Muscle layer of colon (tissue), 2 donors: ENCODE data around the gene USH2A.

ENCODE experiments used
- H3K27ac ChIP-seq: one replicate; pipeline ENCODE4 v1.7.0; 2013; ENCODE audit warnings: low read depth, mild to moderate bottlenecking, low read length, moderate library complexity
- H3K27me3 ChIP-seq, 2 donors: one replicate each; pipeline ENCODE4 v1.7.0; 2013; ENCODE audit warnings: low read length in 2 of 2, mild to moderate bottlenecking in 2 of 2; ENCODE audit not compliant: insufficient read depth in 2 of 2, control insufficient read depth in 1 of 2
- H3K36me3 ChIP-seq: one replicate; pipeline ENCODE4 v1.7.0; 2013; ENCODE audit warnings: mild to moderate bottlenecking, low read length; ENCODE audit not compliant: insufficient read depth
- H3K4me1 ChIP-seq: one replicate; pipeline ENCODE4 v1.7.0; 2013; ENCODE audit warnings: mild to moderate bottlenecking, low read length; ENCODE audit not compliant: insufficient read depth
- H3K4me3 ChIP-seq, 2 donors: one replicate each; pipeline ENCODE4 v1.7.0; 2013; ENCODE audit warnings: low read length in 2 of 2, low read depth in 1 of 2, mild to moderate bottlenecking in 1 of 2, moderate library complexity in 1 of 2
- H3K9ac ChIP-seq: one replicate; pipeline ENCODE4 v1.7.0; 2013; ENCODE audit warnings: low read length
- H3K9me3 ChIP-seq: one replicate; pipeline ENCODE4 v1.7.0; 2013; ENCODE audit warnings: mild to moderate bottlenecking, low read length
- donor health status: abdominal sarcoma.
- donor health status: Adenocarcinoma of cecum.

Gene USH2A

DNA sequence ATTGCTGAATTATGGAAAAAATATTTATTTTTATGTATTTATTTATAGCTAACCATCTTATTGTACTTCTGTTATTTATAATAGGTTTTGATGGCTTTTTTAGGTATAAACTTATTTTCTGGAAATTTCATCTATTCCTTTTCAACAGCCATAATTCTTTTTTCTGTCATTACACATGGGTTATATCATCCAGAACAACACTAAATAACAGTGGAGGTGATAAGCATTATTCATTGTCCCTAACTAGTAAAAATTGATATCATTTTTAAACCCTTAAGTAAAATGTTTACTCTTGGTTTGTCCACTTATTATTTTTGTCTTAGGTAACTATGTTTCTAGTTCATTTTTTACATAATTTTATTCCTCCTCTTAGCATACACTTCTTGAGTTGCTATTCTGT, 309.1 kb downstream of the USH2A start:
- Histone ChIP-seq H3K4me1 (no peaks in the 10 kb centered on the region), H3K9ac (no peak overlapping the region), H3K27me3 (no peaks in the 10 kb centered on the region)

DNA sequence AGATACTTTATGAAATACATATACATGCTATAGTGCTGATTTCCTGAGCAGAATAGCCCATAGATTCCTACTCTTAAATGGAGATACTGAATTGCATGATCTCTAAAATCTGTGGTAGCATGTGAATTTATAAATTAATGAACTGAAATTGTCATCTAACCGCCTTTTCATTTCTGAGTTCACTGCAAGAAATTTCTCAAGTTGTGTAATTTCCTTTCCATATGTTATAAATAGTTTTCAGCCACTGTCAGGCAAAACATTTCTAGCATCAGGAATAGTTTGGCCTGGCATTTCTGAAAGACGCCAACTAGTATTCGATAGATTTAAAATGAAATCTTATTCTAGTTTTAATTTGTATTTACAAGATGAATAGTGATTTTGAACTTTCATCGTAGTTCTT, 310.1 kb downstream of the USH2A start:
- H3K36me3 ChIP-seq: no peaks in the 10 kb centered on the region
- no peak overlapping the region for H3K27ac ChIP-seq
- H3K9ac ChIP-seq: no peak overlapping the region
- H3K4me1 ChIP-seq: no peaks in the 10 kb centered on the region
- no peak overlapping the region for H3K4me3 ChIP-seq
- H3K27me3 ChIP-seq: no peaks in the 10 kb centered on the region
- H3K9me3 ChIP-seq: no peaks in the 10 kb centered on the region

More for the DNA sequence above, 309.1 kb downstream of the USH2A start:
- no peaks in the 10 kb centered on the region for H3K9me3 ChIP-seq
- no peak overlapping the region for H3K4me3 ChIP-seq
- no peaks in the 10 kb centered on the region for H3K36me3 ChIP-seq
- H3K27ac ChIP-seq: no peak overlapping the region

DNA sequence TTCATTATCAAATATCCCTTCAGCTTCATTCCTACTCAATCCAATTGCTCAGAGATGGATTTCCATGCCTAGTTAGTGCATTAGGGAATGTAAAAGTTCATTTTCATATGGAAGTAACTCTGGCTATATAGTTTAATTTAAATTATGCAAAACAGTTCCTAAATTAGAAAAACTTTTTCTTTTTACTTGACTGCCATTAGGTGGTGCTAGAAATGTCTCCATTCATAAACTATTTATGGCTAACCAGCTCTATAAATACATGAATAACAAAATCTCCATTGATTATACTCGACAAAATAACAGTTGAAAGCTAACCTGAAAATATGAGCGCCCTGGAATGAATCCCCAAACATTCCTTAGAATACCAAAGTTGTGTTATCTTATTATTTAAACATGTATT, 311.4 kb downstream of the USH2A start:
- no peak overlapping the region for H3K27ac ChIP-seq
- H3K4me1 ChIP-seq: no peaks in the 10 kb centered on the region
- no peak overlapping the region for H3K9ac ChIP-seq
- H3K27me3 ChIP-seq: no peaks in the 10 kb centered on the region
- no peak overlapping the region for H3K4me3 ChIP-seq
- H3K36me3 ChIP-seq: no peaks in the 10 kb centered on the region
- H3K9me3 ChIP-seq: no peaks in the 10 kb centered on the region

DNA sequence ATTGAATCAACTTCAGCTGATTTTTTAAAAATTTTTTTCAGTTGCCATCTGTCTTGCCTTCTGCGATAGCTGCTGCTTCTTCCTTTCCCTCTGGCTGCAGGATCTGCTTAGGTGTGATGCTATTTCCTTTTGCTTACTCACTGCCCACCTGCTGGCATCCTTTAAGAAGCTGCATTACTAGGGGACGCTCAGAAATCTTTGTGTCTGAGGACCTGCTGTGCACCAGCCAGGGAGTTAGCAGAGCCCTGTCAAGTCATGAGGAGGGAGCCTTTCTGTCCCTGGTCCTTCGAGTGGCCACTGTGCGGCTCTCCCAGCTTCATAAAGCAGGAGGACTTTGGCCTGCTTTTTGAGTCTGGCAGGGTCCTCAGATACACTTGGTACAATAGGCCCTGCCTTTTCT, 327.8 kb downstream of the USH2A start:
- no peak overlapping the region for H3K27ac ChIP-seq
- no peaks in the 10 kb centered on the region for H3K4me1 ChIP-seq
- no peaks in the 10 kb centered on the region for H3K36me3 ChIP-seq
- no peak overlapping the region for H3K4me3 ChIP-seq
- no peaks in the 10 kb centered on the region for H3K27me3 ChIP-seq
- no peak overlapping the region for H3K9ac ChIP-seq
- H3K9me3 ChIP-seq: no peaks in the 10 kb centered on the region

DNA sequence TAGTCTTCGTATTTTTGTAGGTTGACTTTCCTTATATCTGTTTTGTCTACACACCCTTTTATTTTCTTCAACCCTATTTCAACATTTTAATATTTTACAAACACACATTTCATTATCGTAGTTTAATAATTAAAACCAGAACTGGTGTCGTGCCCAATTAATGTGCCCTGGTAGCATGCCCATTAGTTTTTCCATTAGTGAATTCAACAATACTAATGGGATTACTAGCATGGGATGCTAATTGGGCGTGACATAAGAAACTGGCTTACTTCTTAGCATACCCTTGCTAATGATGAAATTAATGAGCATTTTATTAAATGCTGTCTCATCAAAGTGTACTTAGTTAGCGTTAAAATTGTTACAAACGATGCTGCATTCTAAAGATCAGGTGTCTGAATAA, 332.7 kb downstream of the USH2A start:
- Histone ChIP-seq H3K9me3 (no peaks in the 10 kb centered on the region), H3K27me3 (no peaks in the 10 kb centered on the region), H3K36me3 (no peaks in the 10 kb centered on the region), H3K4me3 (no peak overlapping the region), H3K4me1 (no peaks in the 10 kb centered on the region), H3K9ac (no peak overlapping the region), H3K27ac (no peak overlapping the region)

DNA sequence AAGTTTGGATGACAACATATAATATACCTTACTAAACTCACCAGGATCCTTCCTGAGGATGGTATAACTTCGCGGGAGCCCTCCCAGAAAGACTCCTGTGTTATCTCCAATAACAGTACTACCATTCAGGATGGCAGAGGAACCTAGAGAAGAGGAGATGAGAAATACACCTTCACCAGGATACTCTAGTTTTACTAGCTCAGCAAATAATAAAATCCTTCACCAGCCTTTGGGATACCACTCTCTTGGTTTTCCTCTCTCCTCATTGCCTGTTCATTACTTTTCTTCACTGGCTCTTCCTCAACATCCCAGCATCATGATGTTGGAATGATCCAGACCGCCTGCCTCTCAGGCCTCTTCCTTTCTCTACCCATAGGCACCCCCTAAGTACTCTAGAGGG, 336.6 kb downstream of the USH2A start:
- Histone ChIP-seq H3K4me3 (no peak overlapping the region), H3K36me3 (no peaks in the 10 kb centered on the region), H3K27ac (no peak overlapping the region), H3K4me1 (no peaks in the 10 kb centered on the region), H3K9me3 (no peaks in the 10 kb centered on the region), H3K9ac (no peak overlapping the region), H3K27me3 (no peaks in the 10 kb centered on the region)

DNA sequence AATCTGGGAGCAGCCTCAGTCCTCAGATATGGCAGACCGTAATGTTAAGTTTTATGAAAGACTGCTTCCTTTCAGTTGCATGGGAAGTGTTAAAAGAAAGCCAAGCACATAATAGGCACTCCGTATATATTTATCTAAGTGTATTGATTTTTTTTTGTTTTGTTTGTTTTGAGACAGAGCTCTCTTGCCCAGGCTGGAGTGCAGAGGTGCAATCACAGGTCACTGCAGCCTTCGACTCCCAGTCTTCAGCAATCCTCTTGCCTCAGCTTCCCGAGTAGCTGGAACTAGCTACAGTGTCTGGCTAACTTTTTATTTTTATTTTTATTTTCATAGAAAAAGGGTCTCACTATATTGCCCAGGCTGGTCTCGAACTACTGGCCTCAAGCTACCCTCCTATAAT, 341.8 kb downstream of the USH2A start:
- H3K4me1 ChIP-seq: no peaks in the 10 kb centered on the region
- H3K9me3 ChIP-seq: no peaks in the 10 kb centered on the region
- H3K27me3 ChIP-seq: no peaks in the 10 kb centered on the region
- H3K9ac ChIP-seq: no peak overlapping the region
- no peak overlapping the region for H3K4me3 ChIP-seq
- H3K27ac ChIP-seq: no peak overlapping the region
- H3K36me3 ChIP-seq: no peaks in the 10 kb centered on the region

DNA sequence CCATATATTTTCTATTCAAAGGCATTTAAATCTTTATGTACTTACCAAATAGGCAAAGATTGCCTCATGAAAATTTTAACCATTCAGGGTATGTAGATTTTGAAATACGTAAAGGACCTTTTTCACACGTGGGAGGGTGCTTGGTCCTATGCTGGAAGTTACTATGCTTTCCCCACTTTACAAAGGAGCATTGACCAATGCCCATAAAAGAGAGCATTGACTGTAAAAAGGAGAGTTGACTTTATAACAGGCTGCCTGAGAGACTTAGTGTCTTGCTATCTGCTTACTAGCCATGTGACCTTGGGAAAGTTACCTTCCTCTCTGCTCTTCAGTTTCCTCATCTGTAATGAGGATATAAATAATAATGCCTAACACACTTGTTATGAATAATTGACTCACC, 346.5 kb downstream of the USH2A start:
- Histone ChIP-seq H3K4me1 (no peaks in the 10 kb centered on the region), H3K9me3 (no peaks in the 10 kb centered on the region), H3K27ac (no peak overlapping the region), H3K27me3 (no peaks in the 10 kb centered on the region), H3K36me3 (no peaks in the 10 kb centered on the region), H3K4me3 (no peak overlapping the region), H3K9ac (no peak overlapping the region)

DNA sequence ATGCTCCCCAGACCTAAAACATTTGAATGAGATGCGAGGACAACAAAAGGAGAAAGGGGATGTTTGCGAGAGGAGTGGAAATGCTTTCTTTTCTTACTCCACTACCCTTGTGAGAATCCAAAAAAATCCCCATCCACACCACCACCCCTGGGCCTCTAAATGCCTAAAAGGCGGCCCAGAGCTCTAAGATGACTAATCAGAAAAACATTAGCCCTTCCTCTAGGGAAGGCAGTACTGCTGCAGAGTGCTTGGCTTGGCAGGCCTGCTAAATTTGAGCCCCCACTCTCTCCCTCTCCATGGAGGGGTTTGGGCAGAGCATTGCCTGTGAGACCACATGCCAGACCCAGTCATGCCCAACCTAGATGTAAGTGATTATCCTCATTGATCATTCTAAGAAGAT, 347.9 kb downstream of the USH2A start:
- H3K4me3 ChIP-seq: no peak overlapping the region
- no peak overlapping the region for H3K27ac ChIP-seq
- no peaks in the 10 kb centered on the region for H3K4me1 ChIP-seq
- no peaks in the 10 kb centered on the region for H3K27me3 ChIP-seq
- H3K9ac ChIP-seq: no peak overlapping the region
- no peaks in the 10 kb centered on the region for H3K9me3 ChIP-seq
- H3K36me3 ChIP-seq: no peaks in the 10 kb centered on the region

DNA sequence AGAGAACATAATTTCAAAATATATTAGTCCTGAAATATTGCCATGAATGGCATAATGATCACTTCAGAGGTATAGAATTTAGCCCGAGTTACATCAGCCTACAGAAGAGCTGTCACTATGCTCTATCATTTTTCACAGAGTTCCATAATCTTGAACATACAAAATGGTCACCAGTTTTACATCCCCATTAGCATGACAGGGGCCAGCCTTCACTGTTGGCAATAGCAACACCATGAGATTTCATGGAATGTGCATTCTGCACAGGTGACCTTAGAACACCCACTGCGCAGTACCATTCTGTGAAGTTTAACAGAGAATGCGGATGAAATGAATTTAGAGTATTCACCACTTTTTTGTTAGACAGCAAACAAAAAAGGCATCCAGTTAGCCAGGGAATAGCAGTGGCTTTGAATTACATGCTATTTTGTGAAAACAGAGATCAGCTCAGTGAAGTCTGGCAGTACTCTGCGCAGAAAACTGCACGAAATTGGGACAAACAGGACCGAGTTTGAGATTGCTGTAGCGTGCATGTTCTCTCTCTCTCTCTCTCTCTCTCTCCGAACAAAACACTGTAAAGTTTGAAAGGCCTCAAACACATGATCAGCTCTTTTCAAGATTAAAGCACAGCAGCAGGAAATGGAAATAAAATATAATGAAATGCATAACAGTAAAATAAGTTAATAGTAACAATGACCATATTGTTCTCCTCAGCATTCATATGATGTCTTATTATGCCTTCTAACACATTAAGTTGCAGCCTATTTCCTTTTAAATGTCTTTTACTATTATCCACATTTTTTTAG, 349.3 kb downstream of the USH2A start:
- no peak overlapping the region for H3K9ac ChIP-seq

DNA sequence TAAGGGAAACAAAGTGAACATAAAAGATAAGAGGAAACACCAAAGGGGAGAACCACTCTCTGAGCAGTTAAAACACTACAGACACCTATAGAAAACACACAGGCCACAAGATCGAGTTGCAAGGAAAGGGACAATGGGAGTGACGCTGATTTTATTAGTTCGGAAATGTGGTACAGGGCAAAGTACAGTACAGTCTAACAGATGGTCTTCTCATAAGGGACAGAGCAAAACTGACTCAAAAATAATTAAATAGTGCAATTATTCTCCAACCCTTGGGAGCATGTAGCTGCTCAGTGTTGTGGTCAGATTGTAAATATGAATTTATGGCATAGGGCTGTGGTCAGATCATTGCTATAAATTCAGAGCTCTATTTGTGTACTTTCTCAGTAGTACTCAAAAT, 352.0 kb downstream of the USH2A start:
- Histone ChIP-seq H3K4me3 (no peak overlapping the region), H3K4me1 (no peaks in the 10 kb centered on the region), H3K9me3 (no peaks in the 10 kb centered on the region), H3K36me3 (no peaks in the 10 kb centered on the region), H3K9ac (no peak overlapping the region), H3K27me3 (no peaks in the 10 kb centered on the region), H3K27ac (no peak overlapping the region)

More for the DNA sequence above, 349.3 kb downstream of the USH2A start:
- Histone ChIP-seq H3K9me3 (no peaks in the 10 kb centered on the region), H3K4me3 (no peak overlapping the region), H3K4me1 (no peaks in the 10 kb centered on the region), H3K27ac (no peak overlapping the region), H3K36me3 (no peaks in the 10 kb centered on the region), H3K27me3 (no peaks in the 10 kb centered on the region)

DNA sequence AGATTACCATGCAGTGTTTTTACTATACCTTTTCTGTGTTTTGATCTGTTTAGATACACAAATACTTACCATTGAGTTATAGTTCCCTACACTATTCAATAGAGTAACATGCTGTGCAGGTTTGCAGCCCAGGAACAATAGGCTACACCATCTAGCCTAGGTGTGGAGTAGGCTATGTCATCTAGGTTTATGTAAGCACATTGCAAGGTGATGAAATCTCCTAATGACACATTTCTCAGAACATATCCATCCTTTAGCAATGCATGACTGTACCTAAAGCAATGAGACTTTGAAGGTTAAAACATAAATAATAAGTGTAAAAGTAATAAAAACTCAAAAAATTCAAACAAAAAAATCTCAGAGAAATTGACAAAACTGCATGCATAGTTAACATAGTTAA, 358.6 kb downstream of the USH2A start:
- Histone ChIP-seq H3K9me3 (no peaks in the 10 kb centered on the region), H3K27me3 (no peaks in the 10 kb centered on the region), H3K4me3 (no peak overlapping the region), H3K27ac (no peak overlapping the region), H3K9ac (no peak overlapping the region), H3K36me3 (no peaks in the 10 kb centered on the region), H3K4me1 (no peaks in the 10 kb centered on the region)
